Measurements from ENCODE around the gene NDUFAF5. TPM values are rescaled to one million over a fixed set of nuclear protein-coding genes. Genes with fewer than 3 reads are reported as not detected.

Gene NDUFAF5
- total RNA-seq, 2 donors from 2014 or later = 25.2 to 29.9 TPM

DNA sequence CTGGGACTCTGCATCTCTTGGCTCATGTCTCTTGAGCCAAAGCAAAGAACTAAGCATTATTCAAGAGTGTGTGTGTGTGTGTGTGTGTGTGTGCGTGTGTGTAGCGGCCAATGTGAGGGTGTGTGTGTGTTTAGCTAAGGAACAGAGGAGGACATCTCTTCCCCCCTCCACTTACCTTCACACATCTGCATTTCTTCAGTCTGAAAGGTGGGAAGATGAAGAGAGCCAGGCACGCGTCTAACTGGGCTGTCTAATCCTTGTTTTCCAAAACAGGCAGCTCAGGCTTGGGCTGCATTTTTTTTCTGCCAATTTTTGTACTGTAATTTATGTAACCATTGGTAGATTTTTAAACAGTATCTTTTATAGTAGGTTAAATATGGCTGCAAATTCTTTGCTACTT is 59.5 kb downstream of the NDUFAF5 start:
- H3K4me1 ChIP-seq = no peaks in the 10 kb centered on the region
- no peak overlapping the region for H3K27ac ChIP-seq
- no peak overlapping the region for H3K4me3 ChIP-seq
- H3K36me3 ChIP-seq = no peaks in the 10 kb centered on the region
- no peaks in the 10 kb centered on the region for H3K27me3 ChIP-seq
- TF ChIP-seq, protein P1, sequence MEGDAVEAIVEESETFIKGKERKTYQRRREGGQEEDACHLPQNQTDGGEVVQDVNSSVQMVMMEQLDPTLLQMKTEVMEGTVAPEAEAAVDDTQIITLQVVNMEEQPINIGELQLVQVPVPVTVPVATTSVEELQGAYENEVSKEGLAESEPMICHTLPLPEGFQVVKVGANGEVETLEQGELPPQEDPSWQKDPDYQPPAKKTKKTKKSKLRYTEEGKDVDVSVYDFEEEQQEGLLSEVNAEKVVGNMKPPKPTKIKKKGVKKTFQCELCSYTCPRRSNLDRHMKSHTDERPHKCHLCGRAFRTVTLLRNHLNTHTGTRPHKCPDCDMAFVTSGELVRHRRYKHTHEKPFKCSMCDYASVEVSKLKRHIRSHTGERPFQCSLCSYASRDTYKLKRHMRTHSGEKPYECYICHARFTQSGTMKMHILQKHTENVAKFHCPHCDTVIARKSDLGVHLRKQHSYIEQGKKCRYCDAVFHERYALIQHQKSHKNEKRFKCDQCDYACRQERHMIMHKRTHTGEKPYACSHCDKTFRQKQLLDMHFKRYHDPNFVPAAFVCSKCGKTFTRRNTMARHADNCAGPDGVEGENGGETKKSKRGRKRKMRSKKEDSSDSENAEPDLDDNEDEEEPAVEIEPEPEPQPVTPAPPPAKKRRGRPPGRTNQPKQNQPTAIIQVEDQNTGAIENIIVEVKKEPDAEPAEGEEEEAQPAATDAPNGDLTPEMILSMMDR (IDR thresholded peaks at IDR 0.05) = no peak
- no peaks in the 10 kb centered on the region for H3K9me3 ChIP-seq
- DNase-seq (ENCODE audit: low spot score) = no peak

DNA sequence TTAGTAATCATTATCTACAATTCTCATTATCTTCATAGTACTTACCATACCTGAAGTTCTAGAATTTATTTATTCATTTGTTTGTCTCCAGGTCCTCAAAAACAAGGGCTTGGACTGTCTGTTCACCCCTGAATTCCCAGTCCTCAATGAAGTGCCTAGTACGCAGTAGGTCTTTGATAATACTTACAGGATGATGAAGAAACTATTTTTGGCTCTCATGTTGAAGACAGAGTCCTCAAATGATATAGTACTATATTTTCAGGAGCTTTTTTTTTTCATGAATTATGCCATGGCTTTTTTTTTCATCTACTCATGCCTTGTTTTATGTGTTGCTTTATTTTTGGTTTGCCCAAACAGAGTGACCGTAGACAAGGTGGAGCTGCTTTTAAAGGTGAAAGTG is 66.5 kb downstream of the NDUFAF5 start:
- no peaks in the 10 kb centered on the region for H3K4me1 ChIP-seq
- H3K9me3 ChIP-seq = no peaks in the 10 kb centered on the region
- no peak overlapping the region for H3K4me3 ChIP-seq
- no peak overlapping the region for H3K27ac ChIP-seq
- TF ChIP-seq, protein P1 (IDR thresholded peaks at IDR 0.05) = no peak
- DNase-seq (ENCODE audit: low spot score) = no peak
- H3K36me3 ChIP-seq = no peaks in the 10 kb centered on the region
- H3K27me3 ChIP-seq = no peaks in the 10 kb centered on the region

DNA sequence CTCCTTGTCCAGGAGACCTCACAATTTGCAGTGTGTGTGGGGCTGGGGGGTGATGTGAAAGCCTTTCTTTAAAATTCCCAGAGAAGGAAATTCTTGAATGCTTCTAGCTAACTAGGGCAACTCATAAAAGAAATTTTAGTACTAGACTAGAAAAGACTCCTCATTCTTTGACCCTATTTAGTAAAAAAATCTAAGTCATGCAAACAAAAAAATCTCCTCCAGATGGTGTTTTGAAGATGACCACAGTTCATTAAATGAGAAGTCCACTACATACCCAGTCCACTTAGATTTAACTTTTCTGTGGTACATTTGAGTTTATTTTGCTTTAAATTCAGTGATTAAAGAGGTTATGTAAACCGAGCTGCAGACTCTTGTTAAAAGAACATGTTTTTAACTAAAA is 67.5 kb downstream of the NDUFAF5 start:
- no peak overlapping the region for H3K27ac ChIP-seq
- no peak overlapping the region for H3K4me3 ChIP-seq
- TF ChIP-seq, protein P1 (IDR thresholded peaks at IDR 0.05) = no peak

DNA sequence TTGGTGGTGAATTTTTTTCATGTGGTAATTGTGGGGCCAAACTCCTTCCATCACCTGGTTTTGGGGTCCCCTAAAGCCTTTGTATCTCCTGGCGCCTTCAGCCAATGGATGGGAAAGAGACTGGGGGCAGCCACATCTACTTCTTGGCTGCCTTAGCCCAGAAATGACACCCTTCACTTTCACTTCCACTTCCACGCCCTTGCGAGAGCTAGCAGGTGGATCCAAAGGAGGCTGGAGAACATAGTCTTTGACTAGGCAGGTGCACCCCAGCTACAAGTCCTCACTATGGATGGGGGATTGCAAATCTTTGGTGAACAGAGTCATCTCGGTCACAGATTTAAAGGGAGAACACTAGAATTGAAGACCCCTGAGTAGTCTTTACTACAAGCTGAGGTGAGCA is 70.8 kb downstream of the NDUFAF5 start:
- H3K27ac ChIP-seq = no peak overlapping the region
- TF ChIP-seq, protein P1 (IDR thresholded peaks at IDR 0.05) = no peak
- peaks cover 0 to 8% of the 10 kb centered on the region in 2 donors for H3K4me1 ChIP-seq
- no peaks in the 10 kb centered on the region for H3K27me3 ChIP-seq
- H3K36me3 ChIP-seq = no peaks in the 10 kb centered on the region
- no peak overlapping the region for H3K4me3 ChIP-seq
- H3K9me3 ChIP-seq = no peaks in the 10 kb centered on the region
- no peak for DNase-seq (ENCODE audit: low spot score)

More for the DNA sequence above, 67.5 kb downstream of the NDUFAF5 start:
- Histone ChIP-seq H3K36me3 (no peaks in the 10 kb centered on the region), H3K9me3 (no peaks in the 10 kb centered on the region), H3K4me1 (peaks cover 0 to 4% of the 10 kb centered on the region in 2 donors), H3K27me3 (no peaks in the 10 kb centered on the region)
- DNase-seq (ENCODE audit: low spot score) = no peak

DNA sequence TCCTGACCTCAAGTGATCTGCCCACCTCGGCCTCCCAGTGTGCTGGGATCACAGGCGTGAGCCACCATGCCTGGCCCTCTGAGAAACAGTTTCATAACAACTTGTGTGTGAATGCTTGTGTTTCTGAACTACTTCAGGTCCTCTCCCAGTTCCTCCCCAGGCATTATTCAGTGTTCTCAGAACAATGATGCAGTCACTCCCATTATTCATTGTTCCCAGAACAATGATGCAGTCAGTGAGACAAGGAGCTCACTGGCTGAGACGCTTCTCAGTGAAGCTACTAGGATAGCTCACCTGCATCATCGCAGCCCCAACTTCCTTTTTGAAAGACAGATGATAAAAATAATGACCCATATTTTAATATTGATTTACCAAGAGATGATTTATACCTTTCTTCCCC is 71.5 kb downstream of the NDUFAF5 start:
- TF ChIP-seq, protein P1 (IDR thresholded peaks at IDR 0.05) = no peak
- DNase-seq (ENCODE audit: low spot score) = no peak
- Histone ChIP-seq H3K27ac (no peak overlapping the region), H3K36me3 (no peaks in the 10 kb centered on the region), H3K4me3 (no peak overlapping the region), H3K27me3 (no peaks in the 10 kb centered on the region), H3K4me1 (peaks cover 0 to 8% of the 10 kb centered on the region in 2 donors), H3K9me3 (no peaks in the 10 kb centered on the region)

DNA sequence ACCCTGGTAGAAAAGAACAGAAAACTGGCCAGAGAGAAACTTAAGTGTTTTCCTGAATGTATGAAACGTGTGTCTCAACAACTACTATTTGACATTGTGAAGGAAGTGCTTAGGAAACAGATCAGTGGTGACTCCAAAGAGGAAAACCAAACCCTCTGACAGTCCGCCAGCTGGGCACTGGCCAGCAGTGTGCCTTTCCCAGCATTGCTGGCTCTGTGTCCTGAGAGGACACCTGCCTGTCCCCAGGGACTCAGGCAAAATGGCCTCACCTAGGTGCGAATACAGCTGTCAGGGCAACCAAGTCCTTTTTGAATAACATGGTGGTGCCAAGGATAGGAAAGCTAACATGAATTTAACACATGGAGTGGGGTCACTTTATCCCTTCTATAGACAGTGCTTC is 72.5 kb downstream of the NDUFAF5 start:
- H3K4me3 ChIP-seq = no peak overlapping the region
- H3K4me1 ChIP-seq = peaks cover 0 to 8% of the 10 kb centered on the region in 2 donors
- no peak for DNase-seq (ENCODE audit: low spot score)
- no peak overlapping the region for H3K27ac ChIP-seq
- H3K9me3 ChIP-seq = no peaks in the 10 kb centered on the region
- H3K27me3 ChIP-seq = no peaks in the 10 kb centered on the region
- TF ChIP-seq, protein P1 (IDR thresholded peaks at IDR 0.05) = no peak
- no peaks in the 10 kb centered on the region for H3K36me3 ChIP-seq
